IPS-15b (cell line): ENCODE data around the gene COL26A1.
A peak's percentile ranks its signal among the peaks of the same experiment; 100 is the strongest.

Experiments
- H3K27me3 ChIP-seq: one replicate; pipeline ENCODE4 v1.6.1; 2013; ENCODE audit warnings: low read length; ENCODE audit not compliant: control insufficient read depth, insufficient read depth
- H3K36me3 ChIP-seq: one replicate; pipeline ENCODE4 v1.6.1; 2013; ENCODE audit warnings: low read length; ENCODE audit not compliant: control insufficient read depth, insufficient read depth
- H3K4me1 ChIP-seq: one replicate; pipeline ENCODE4 v1.6.1; 2013; ENCODE audit warnings: mild to moderate bottlenecking, low read length; ENCODE audit not compliant: control insufficient read depth, insufficient read depth
- H3K4me3 ChIP-seq: one replicate; pipeline ENCODE4 v1.5.1; 2013; ENCODE audit warnings: low read depth, low read length
- H3K9ac ChIP-seq: one replicate; pipeline ENCODE4 v1.6.1; 2013; ENCODE audit warnings: low read depth, mild to moderate bottlenecking, low read length
- H3K9me3 ChIP-seq: one replicate; pipeline ENCODE4 v1.6.1; 2013; ENCODE audit warnings: mild to moderate bottlenecking, low read length; ENCODE audit not compliant: control insufficient read depth, insufficient read depth

COL26A1 gene

GRCh38 chr7:101562531-101563197 lies 200.0 kb downstream of the COL26A1 start:
- Histone ChIP-seq H3K27me3 (no peaks in the 10 kb centered on the region), H3K4me3 (no peak overlapping the region), H3K36me3 (no peaks in the 10 kb centered on the region), H3K9me3 (no peaks in the 10 kb centered on the region), H3K4me1 (peaks cover 3% of the 10 kb centered on the region), H3K9ac (no peak overlapping the region)

GRCh38 chr7:101563198-101563901 lies 200.7 kb downstream of the COL26A1 start:
- H3K9me3 ChIP-seq: no peaks in the 10 kb centered on the region
- no peak overlapping the region for H3K4me3 ChIP-seq
- H3K4me1 ChIP-seq: peaks cover 3% of the 10 kb centered on the region
- no peak overlapping the region for H3K9ac ChIP-seq
- H3K27me3 ChIP-seq: no peaks in the 10 kb centered on the region
- H3K36me3 ChIP-seq: no peaks in the 10 kb centered on the region

- Histone ChIP-seq H3K36me3 (no peaks in the 10 kb centered on the region), H3K9me3 (no peaks in the 10 kb centered on the region), H3K9ac (no peak overlapping the region), H3K4me3 (no peak overlapping the region), H3K27me3 (no peaks in the 10 kb centered on the region), H3K4me1 (peaks cover 3% of the 10 kb centered on the region)
Measured at GRCh38 chr7:101563943-101564777, 201.5 kb downstream of the COL26A1 start.

DNA sequence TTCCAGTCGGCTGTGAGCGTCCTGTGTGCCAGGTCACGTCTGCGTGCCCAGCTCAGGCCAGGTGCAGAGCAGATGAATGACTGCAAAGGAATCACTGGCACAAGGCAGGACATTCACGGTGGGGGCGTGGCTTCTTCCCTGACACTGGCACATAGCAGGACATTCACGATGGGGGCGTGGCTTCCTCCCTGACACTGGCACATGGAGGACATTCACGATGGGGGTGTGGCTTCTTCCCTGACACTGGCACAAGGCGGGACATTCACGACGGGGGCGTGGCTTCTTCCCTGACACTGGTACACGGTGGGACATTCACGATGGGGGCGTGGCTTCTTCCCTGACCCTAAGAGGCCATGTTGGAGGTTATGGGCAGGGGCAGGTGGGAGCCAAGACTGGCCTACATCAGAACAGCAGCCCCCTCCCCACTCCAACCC lies 202.1 kb downstream of the COL26A1 start:
- H3K4me3 ChIP-seq: no peak overlapping the region
- H3K36me3 ChIP-seq: no peaks in the 10 kb centered on the region
- H3K27me3 ChIP-seq: no peaks in the 10 kb centered on the region
- H3K9ac ChIP-seq: no peak overlapping the region
- H3K9me3 ChIP-seq: no peaks in the 10 kb centered on the region
- peaks cover 3% of the 10 kb centered on the region for H3K4me1 ChIP-seq

GRCh38 chr7:101565601-101566209 lies 203.0 kb downstream of the COL26A1 start:
- Histone ChIP-seq H3K4me1 (peaks cover 3% of the 10 kb centered on the region), H3K27me3 (no peaks in the 10 kb centered on the region), H3K36me3 (no peaks in the 10 kb centered on the region), H3K9me3 (no peaks in the 10 kb centered on the region), H3K4me3 (no peak overlapping the region), H3K9ac (no peak overlapping the region)

GRCh38 chr7:101567230-101567629 lies 204.6 kb downstream of the COL26A1 start:
- Histone ChIP-seq H3K4me1 (peaks cover 3% of the 10 kb centered on the region), H3K9ac (no peak overlapping the region), H3K36me3 (no peaks in the 10 kb centered on the region), H3K27me3 (no peaks in the 10 kb centered on the region), H3K9me3 (no peaks in the 10 kb centered on the region), H3K4me3 (no peak overlapping the region)

DNA sequence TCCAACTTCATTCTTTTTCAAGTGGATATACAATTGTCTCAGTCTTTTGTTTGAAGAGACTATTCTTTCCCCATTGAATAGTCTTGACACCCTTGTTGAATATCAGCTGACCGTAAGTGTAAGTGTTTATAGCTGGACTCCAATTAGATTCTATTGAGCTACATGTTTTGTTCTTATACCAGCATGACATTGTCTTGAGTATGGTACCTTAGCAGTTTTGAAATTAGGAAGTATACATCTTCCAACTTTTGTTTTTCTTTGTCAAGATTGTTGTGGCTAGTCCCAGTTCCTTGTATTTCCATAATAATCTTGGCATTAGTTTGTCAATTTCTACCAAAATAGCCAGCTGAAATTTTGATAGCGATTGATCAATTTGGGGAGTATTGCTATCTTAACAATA lies 209.5 kb downstream of the COL26A1 start:
- Histone ChIP-seq H3K4me1 (peaks cover 11% of the 10 kb centered on the region), H3K4me3 (no peak overlapping the region), H3K36me3 (no peaks in the 10 kb centered on the region), H3K9ac (no peak overlapping the region), H3K27me3 (no peaks in the 10 kb centered on the region), H3K9me3 (peaks cover 4% of the 10 kb centered on the region)

- Histone ChIP-seq H3K4me3 (peak overlapping the region; percentile 5), H3K9me3 (peaks cover 4% of the 10 kb centered on the region), H3K9ac (no peak overlapping the region), H3K4me1 (peaks cover 11% of the 10 kb centered on the region), H3K27me3 (no peaks in the 10 kb centered on the region), H3K36me3 (no peaks in the 10 kb centered on the region)
Measured at GRCh38 chr7:101575168-101575567, 212.5 kb downstream of the COL26A1 start.

DNA sequence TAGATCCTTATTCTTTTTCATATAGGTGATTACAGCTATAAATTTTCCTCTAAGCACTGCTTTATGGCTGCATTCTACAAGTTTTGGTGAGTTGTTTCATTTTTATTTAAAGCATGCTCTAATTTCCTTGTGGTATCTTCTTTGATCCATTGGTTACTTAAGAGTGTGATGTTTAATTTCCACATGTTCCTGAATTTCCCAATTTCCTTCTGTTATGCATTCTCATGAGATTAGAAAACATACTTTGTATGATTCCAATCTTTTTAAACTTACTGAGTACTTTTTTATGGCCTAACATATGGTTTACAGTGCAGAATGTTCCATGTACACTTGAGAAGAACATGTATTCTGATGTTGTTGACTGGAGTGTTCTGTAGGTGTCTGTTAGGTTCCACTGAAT lies 213.0 kb downstream of the COL26A1 start:
- peaks cover 11% of the 10 kb centered on the region for H3K4me1 ChIP-seq
- H3K36me3 ChIP-seq: no peaks in the 10 kb centered on the region
- H3K9ac ChIP-seq: no peak overlapping the region
- no peak overlapping the region for H3K4me3 ChIP-seq
- no peaks in the 10 kb centered on the region for H3K27me3 ChIP-seq
- H3K9me3 ChIP-seq: peaks cover 4% of the 10 kb centered on the region

DNA sequence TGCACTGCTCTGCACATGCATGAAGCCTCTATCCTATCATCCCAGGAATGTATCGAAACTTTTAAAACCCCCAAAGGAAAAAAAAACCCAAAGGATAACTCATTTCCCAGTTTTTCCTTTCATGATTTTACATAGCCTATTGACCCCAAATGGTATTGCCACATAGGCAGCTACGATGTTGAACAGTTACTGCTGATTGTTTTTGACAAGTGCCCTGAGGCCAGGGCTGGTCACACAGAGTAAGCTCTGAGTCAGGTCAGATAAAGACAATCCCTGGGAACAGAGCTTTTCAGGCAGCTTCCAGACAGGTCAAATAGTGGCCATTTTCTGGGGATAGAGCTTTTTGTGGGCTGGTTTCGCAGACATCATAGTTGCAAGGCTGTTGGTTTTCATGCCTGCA lies 214.3 kb downstream of the COL26A1 start:
- Histone ChIP-seq H3K9ac (no peak overlapping the region), H3K4me1 (peaks cover 11% of the 10 kb centered on the region), H3K27me3 (no peaks in the 10 kb centered on the region)

GRCh38 chr7:101578552-101578951 lies 215.9 kb downstream of the COL26A1 start:
- Histone ChIP-seq H3K36me3 (no peaks in the 10 kb centered on the region), H3K4me1 (peaks cover 11% of the 10 kb centered on the region), H3K27me3 (no peaks in the 10 kb centered on the region), H3K9me3 (peaks cover 4% of the 10 kb centered on the region), H3K4me3 (no peak overlapping the region), H3K9ac (no peak overlapping the region)

More for the DNA sequence above, 214.3 kb downstream of the COL26A1 start:
- Histone ChIP-seq H3K36me3 (no peaks in the 10 kb centered on the region), H3K9me3 (peaks cover 4% of the 10 kb centered on the region), H3K4me3 (no peak overlapping the region)
